ENCODE data around the gene WWTR1.

WWTR1 gene

GRCh38 chr3:149590691-149591441, 67.0 kb downstream of the WWTR1 start:
- DNase-seq (ENCODE audit: low spot score) = no peak

GRCh38 chr3:149589332-149589731, 68.5 kb downstream of the WWTR1 start:
- in situ Hi-C loops (cut with MboI; ENCODE audit: low sequenced_read_pairs, unreplicated experiment) = no loop called here
- no peak for DNase-seq (ENCODE audit: low spot score)
- TF ChIP-seq, protein P1, sequence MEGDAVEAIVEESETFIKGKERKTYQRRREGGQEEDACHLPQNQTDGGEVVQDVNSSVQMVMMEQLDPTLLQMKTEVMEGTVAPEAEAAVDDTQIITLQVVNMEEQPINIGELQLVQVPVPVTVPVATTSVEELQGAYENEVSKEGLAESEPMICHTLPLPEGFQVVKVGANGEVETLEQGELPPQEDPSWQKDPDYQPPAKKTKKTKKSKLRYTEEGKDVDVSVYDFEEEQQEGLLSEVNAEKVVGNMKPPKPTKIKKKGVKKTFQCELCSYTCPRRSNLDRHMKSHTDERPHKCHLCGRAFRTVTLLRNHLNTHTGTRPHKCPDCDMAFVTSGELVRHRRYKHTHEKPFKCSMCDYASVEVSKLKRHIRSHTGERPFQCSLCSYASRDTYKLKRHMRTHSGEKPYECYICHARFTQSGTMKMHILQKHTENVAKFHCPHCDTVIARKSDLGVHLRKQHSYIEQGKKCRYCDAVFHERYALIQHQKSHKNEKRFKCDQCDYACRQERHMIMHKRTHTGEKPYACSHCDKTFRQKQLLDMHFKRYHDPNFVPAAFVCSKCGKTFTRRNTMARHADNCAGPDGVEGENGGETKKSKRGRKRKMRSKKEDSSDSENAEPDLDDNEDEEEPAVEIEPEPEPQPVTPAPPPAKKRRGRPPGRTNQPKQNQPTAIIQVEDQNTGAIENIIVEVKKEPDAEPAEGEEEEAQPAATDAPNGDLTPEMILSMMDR (IDR thresholded peaks at IDR 0.05; ENCODE audit: borderline replicate concordance, control extremely low read depth, extremely low read depth, insufficient read depth, missing control alignments) = no peak

More at GRCh38 chr3:149590691-149591441, 67.0 kb downstream of the WWTR1 start:
- in situ Hi-C loops (cut with MboI; ENCODE audit: low sequenced_read_pairs, unreplicated experiment) = no loop called here
- TF ChIP-seq, protein P1 (IDR thresholded peaks at IDR 0.05; ENCODE audit: borderline replicate concordance, control extremely low read depth, extremely low read depth, insufficient read depth, missing control alignments) = no peak

DNA sequence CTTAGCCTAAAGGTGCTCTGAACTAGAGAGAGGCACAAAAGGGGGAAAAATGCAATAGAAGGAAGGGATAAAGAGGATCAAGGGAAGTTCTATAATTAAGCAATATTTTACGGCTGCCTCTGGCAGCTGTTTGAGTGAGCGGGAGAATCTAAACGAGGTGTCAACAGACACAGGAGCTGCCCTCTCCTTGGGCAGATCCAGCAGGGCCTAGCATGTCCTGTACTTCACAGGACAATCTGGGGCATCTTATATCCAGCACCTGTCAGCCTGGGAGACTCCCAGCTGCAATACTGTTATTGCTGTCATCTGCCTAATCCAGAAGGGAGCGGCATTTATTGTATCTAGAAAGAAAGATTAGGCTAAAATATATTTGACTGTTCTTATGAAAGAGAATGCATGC, 68.9 kb downstream of the WWTR1 start:
- TF ChIP-seq, protein P1 (IDR thresholded peaks at IDR 0.05; ENCODE audit: borderline replicate concordance, control extremely low read depth, extremely low read depth, insufficient read depth, missing control alignments) = no peak
- in situ Hi-C loops (cut with MboI; ENCODE audit: low sequenced_read_pairs, unreplicated experiment) = no loop called here
- DNase-seq (ENCODE audit: low spot score) = no peak

DNA sequence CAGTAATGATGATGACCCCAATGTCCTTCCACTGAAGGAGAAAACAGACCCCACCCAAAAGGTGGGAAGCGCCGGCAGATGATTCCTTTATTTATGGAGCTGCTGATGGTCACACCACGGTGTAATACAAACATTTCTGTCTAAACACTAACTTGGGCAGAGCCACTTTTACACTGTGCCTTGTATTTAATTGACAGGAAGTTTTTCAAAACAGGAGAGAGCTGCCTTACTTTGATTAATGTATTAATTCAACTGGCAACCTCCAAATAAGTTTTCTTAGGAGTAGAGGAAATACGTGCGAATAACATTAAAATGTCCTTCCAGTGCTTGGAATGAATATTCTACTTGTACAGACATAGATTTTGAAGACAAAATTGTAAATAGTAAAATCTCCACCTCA, 70.4 kb downstream of the WWTR1 start:
- TF ChIP-seq, protein P1 (IDR thresholded peaks at IDR 0.05; ENCODE audit: borderline replicate concordance, control extremely low read depth, extremely low read depth, insufficient read depth, missing control alignments) = no peak
- in situ Hi-C loops (cut with MboI; ENCODE audit: low sequenced_read_pairs, unreplicated experiment) = no loop called here
- DNase-seq (ENCODE audit: low spot score) = no peak

DNA sequence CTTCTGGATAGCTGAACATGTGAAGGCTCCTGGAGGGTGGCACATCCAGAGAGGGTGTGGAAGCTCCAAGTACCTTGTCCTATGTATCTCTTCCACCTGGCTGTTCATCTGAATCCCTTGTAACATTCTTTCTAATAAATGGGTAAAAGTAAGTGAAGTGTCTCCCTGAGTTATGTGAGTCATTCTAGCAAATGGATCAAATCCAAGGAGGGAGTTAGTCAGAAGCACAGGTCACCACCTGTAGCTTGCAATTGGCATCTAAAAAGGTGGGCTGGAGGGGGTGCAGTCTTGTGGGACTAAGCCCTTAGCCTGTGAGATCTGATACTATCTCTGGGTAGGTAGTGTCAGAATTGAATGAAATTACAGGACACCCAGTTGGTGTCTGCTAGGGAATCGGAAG, 71.0 kb downstream of the WWTR1 start:
- in situ Hi-C loops (cut with MboI; ENCODE audit: low sequenced_read_pairs, unreplicated experiment) = no loop called here
- TF ChIP-seq, protein P1 (IDR thresholded peaks at IDR 0.05; ENCODE audit: borderline replicate concordance, control extremely low read depth, extremely low read depth, insufficient read depth, missing control alignments) = no peak
- DNase-seq (ENCODE audit: low spot score) = no peak

DNA sequence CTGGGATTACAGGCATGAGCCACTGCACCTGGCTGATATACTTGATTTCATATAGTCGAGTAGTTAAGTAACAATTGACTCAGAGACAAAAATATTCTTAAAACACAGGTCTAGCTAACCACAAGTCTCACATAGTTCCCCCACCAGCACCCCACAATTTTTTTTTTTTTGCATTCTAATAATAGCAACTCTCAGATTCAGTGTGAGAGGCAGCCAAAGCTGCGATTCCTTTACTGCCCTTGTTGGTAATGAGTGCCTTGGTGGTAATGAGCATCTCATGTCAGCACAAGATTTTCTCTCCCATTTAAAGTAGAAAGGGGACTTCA, 72.5 kb downstream of the WWTR1 start:
- DNase-seq (ENCODE audit: low spot score) = peak; percentile 50
- TF ChIP-seq, protein P1 (IDR thresholded peaks at IDR 0.05; ENCODE audit: borderline replicate concordance, control extremely low read depth, extremely low read depth, insufficient read depth, missing control alignments) = no peak
- in situ Hi-C loops (cut with MboI; ENCODE audit: low sequenced_read_pairs, unreplicated experiment) = no loop called here

All from GM13976 (cell line).